H1 (cell line): ENCODE results near the gene FHIP2A. TPM values are rescaled to one million over a fixed set of nuclear protein-coding genes. Genes with fewer than 3 reads are reported as not detected.

Experiments
- ASH2L ChIP-seq: fragments of 200-600, 300-600 bp; sonication (generic); IDR thresholded peaks from one replicate; pipeline ENCODE4 v1.7.1; 2017; ENCODE audit warnings: low read length
- CBX5 ChIP-seq: fragments of 300-800, 300-1000 bp; sonication (generic); IDR thresholded peaks from 2 replicates; pipeline ENCODE4 v1.7.1; 2016; ENCODE audit warnings: antibody characterized with exemption, low read length, low read depth
- RFX5 ChIP-seq: IDR thresholded peaks from 2 replicates; pipeline ENCODE4 v1.6.1; 2011; ENCODE audit warnings: low read depth, low read length, improper control_type of control experiment, borderline replicate concordance
- RNF2 ChIP-seq: fragments of 200-900, 300-1000 bp; sonication (generic); IDR thresholded peaks from 2 replicates; pipeline ENCODE4 v1.7.1; 2016; ENCODE audit warnings: borderline replicate concordance, low read depth, mild to moderate bottlenecking, antibody characterized with exemption, low read length; ENCODE audit not compliant: poor library complexity, severe bottlenecking; ENCODE audit errors: missing control alignments
- RXRA ChIP-seq: IDR thresholded peaks from 2 replicates; pipeline ENCODE4 v1.6.1; 2011; ENCODE audit warnings: low read depth, mild to moderate bottlenecking, low read length, moderate library complexity; ENCODE audit not compliant: insufficient read depth
- TAF7 ChIP-seq: optimal IDR thresholded peaks from 2 replicates; pipeline ENCODE3; 2011; ENCODE audit warnings: low read depth, mild to moderate bottlenecking, inconsistent platforms, low read length, moderate library complexity, borderline replicate concordance
- polyA plus RNA-seq, 7 experiments: library from polyadenylated mRNA; depleted of rRNA in 3 of 7; stranded (reverse) in 5 of 7; unstranded in 2 of 7; fragments of >200 nt in 5 of 7; fragments of 200-250 nt in 2 of 7; gene quantifications; 1 replicate in 5 of 7; 2 replicates in 1 of 7; 4 replicates in 1 of 7; pipeline versions ENCODE4 v1.2.1 to v1.2.3, GENCODE V29; 2011 to 2013; ENCODE audit warnings: missing spikeins in 2 of 7, mixed read lengths in 2 of 7
- total RNA-seq: library from RNA; stranded (reverse); fragmentation: NEBNext Ultra II Directional; extraction: Animal tissue kit (Norgen Biotek cat#: 25700); gene quantifications from 2 replicates; pipeline ENCODE4 v1.2.1, GENCODE V29; 2021

The FHIP2A gene
- total and polyA plus RNA-seq, 2 of the 8 experiments (the other 6 are each of a cell fraction or from before 2014, with no cell fraction given): 4.5 to 15.0 TPM

- no peak for TF ChIP-seq RNF2
- TF ChIP-seq RFX5: no peak
- TF ChIP-seq ASH2L: no peak
- TF ChIP-seq TAF7: no peak
- no peak for TF ChIP-seq RXRA
- no peak for TF ChIP-seq CBX5
- TF ChIP-seq, all 59 proteins: peak for 0
Measured at GRCh38 chr10:114862456-114862855, 40.9 kb downstream of the FHIP2A start (continued).
